Activated naive CD4-positive, alpha-beta T cell treated with Interleukin-2 at 50 U/mL for 16 hours (primary cell): Measurements from ENCODE around the gene PPM1L.
"Not testable (repeated sequence)": the region's sequence is repeated elsewhere in the genome, so short reads cannot be mapped to it uniquely, and the experiment has no call there.

ENCODE experiments used
- DNase-seq: peaks from one replicate; pipeline ENCODE4 v3.0.0-alpha.2; 2020

The PPM1L gene

GRCh38 chr3:160992712-160993111 is 236.7 kb downstream of the PPM1L start:
- no peak for DNase-seq

- no peak for DNase-seq
Measured at GRCh38 chr3:160996811-160997210, 240.8 kb downstream of the PPM1L start.

DNA sequence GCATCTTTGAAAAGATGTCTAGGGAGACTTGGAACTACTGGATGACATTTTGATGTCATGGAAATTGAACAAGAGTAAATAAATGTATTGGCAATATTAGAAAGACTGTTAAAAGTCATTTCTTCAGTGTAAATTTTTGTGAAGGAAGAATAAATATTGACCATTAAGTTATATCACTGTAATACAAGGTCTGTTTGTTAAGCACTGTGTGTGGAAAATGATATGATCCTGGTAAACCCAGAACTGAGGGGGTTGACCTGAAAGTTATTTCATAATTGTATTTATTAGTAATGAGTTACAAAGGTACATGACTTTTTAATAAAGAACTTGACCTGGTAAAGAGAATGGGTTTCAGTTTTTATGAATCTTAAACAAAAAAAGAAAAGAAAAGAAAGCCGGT is 242.6 kb downstream of the PPM1L start:
- DNase-seq = no peak

DNA sequence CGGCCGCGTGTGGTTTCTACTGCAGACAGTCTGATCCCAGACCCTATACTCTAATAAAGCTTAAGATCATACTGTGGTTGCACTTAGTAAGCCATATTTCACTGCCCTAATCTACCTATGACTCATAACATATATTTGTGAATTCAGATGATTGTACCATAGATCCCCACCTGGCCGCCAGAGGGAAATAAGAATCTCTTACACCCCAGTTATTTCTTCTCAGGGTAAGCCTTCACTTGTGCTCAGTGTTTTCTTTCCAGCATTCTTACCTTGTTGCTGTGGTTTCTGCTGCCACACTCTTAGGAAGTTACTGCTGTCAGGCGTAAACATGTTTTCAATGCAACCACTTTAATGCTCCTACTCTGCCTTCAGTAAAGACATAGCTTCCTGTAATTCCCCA is 243.2 kb downstream of the PPM1L start:
- DNase-seq = no peak

DNA sequence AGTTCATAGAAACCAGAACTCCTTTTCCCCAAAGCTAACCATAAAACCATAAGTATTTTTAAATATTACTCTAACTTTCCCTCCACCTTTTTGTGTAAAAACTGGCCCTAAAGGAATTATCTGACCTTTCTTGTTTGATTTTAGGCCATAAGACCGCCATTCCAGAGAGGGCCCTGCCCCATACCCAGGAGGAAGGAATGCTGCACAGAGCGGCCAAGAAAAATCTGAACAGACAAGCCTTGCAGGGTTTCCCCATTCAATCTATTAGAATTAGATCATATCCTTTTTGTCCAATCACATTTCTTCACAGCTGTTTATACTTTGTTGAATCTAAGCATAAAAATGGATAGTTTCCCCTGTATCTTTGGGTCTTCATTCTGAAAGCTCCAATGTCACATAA is 252.1 kb downstream of the PPM1L start:
- no peak for DNase-seq

DNA sequence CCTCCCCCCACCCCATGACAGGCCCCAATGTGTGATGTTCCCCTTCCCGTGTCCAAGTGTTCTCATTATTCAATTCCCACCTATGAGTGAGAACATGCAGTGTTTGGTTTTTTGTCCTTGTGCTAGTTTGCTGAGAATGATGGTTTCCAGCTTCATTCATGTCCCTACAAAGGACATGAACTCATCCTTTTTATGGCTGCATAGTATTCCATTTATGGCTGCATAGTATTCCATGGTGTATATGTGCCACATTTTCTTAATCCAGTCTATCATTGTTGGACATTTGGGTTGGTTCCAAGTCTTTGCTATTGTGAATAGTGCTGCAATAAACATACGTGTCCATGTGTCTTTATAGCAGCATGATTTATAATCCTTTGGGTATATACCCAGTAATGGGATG is 254.1 kb downstream of the PPM1L start:
- DNase-seq = not testable (repeated sequence)

DNA sequence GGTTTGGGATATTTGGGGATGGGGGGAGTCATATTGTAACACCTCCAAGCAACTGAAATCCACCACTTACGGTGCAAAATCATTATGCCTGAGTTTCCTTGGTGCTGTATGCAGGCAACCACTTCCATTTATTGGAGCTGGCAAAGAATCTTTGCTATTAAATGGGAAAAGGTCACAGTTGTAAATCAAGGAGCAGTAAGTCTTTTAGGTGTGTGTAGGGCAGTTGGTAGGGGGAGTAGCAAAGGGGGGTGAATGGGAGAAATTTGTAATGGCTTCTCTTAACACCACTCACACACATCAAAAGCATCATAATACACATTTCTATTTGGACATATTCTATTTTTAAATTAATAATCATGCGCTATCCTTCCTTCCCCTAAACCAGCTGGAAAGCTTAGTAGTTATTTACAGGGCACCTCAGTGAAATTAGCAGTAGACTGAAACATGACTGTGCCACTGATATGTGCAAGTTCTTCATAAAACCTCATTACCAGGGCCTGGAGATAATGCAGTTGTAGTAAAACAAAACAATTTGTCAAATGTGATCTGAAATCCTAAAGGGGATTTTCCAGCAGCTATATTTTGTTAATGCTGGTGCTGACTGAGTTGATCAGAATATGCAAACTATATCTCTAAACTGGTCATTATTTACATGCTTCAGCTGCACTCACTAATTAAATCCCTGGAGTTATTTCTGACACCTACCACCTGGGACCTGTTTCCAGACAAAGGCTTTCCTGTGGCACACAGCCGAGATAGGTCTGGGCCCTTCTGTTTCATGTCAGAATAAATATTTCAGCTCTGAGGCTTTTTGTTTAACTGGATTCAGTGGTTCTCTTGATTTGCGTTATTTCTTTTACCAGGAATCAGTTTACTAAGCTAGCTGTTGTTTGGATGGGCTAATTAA is 259.1 kb downstream of the PPM1L start:
- no peak for DNase-seq

- DNase-seq = no peak
Measured at GRCh38 chr3:161016417-161017313, 260.6 kb downstream of the PPM1L start.

DNA sequence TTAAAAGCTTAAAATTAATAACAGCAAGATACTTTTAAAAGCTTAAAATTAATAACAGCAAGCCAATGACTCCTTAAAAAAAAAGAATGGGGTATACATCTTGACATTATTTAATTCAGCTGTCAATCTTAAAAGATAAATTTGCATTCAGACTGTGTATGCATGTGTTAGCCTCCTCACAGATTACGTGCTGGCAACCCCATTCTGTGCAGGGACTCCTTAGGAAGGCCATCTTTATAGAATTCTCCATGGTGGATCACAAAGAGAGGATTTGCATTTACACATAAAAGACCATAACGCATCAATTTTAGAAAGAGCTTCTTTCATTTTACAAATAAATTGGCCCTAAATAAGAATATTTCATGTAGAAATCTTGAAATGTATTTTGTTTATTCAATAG is 261.9 kb downstream of the PPM1L start:
- no peak for DNase-seq

DNA sequence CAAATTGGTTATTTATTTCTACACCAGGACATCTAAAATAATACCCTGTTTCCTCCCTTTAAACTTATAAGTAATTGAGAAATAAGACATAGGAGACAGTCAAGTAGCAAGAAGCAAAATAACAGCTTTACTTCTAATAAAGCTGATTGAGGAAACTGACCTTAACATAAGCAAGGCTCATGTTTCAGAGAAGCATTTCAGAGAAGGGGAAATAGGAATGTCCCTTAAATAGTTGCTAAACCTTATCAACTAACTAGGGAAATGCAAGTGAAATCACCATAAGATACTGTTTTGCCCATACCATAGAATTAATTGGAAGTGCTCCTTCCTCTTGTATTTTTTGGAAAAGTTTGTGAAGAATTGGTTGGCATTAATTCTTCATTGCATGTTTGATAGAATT is 264.2 kb downstream of the PPM1L start:
- no peak for DNase-seq

- DNase-seq = no peak
Measured at GRCh38 chr3:161025911-161026310, 269.9 kb downstream of the PPM1L start.

GRCh38 chr3:161026612-161027510 is 270.8 kb downstream of the PPM1L start:
- DNase-seq = no peak

GRCh38 chr3:161028555-161029153 is 272.6 kb downstream of the PPM1L start:
- DNase-seq = no peak

GRCh38 chr3:161031134-161031533 is 275.1 kb downstream of the PPM1L start:
- no peak for DNase-seq

- DNase-seq = not testable (repeated sequence)
Measured at GRCh38 chr3:161034913-161035550, 279.0 kb downstream of the PPM1L start.

GRCh38 chr3:161035711-161036110 is 279.7 kb downstream of the PPM1L start:
- no peak for DNase-seq

- no peak for DNase-seq
Measured at GRCh38 chr3:161038725-161039124, 282.7 kb downstream of the PPM1L start.

DNA sequence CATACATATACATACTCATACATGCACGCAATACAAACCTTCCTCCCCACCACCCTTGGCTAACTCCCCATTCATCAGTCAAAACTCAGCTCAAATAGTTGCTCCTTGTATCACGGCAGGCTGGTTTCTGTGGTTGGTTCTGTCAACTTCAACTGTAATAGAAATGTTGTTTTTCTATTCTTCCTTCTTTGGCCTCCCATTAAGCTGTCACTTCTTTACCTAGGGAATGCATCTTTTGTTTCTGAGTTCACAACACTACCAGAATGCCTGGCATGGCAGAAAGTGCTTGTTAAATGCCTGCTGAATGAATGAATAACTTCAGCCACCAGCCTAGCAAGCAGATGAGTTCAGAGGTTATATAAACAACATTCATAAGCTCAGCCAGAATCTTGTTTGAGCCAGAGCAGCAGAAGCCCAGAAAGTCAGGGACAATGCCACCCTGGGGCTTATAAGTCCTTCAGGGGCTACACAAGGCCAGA is 286.0 kb downstream of the PPM1L start:
- no peak for DNase-seq

GRCh38 chr3:161043336-161044035 is 287.5 kb downstream of the PPM1L start:
- no peak for DNase-seq

GRCh38 chr3:161049683-161050248 is 293.7 kb downstream of the PPM1L start:
- DNase-seq = no peak

GRCh38 chr3:161050935-161051334 is 294.9 kb downstream of the PPM1L start:
- no peak for DNase-seq
